H1 (cell line): ENCODE measurements around the gene DMC1.
"Not testable (repeated sequence)": the region's sequence is repeated elsewhere in the genome, so short reads cannot be mapped to it uniquely, and the experiment has no call there.

Experiments used
- BACH1 ChIP-seq: IDR thresholded peaks from 2 replicates; pipeline ENCODE4 v1.6.1; 2012; ENCODE audit warnings: low read length, improper control_type of control experiment
- CHD2 ChIP-seq: IDR thresholded peaks from 2 replicates; pipeline ENCODE4 v1.6.1; 2012; ENCODE audit warnings: low read length, improper control_type of control experiment
- CTCF ChIP-seq, 3 experiments: IDR thresholded peaks; 1 replicate in 2 of 3; 2 replicates in 1 of 3; pipeline versions ENCODE4 v1.5.1 to v1.6.1; 2011; ENCODE audit warnings: low read length in 3 of 3, mild to moderate bottlenecking in 3 of 3, inconsistent platforms in 2 of 3, low read depth in 1 of 3, moderate library complexity in 1 of 3; ENCODE audit not compliant: insufficient read depth in 1 of 3; ENCODE audit errors: control extremely low read depth in 1 of 3
- EZH2 ChIP-seq: fragments of 200-600 bp; sonication (generic); IDR thresholded peaks from 2 replicates; pipeline ENCODE4 v1.7.1; 2012; ENCODE audit warnings: low read depth, mild to moderate bottlenecking, moderate library complexity, low read length, inconsistent platforms; ENCODE audit not compliant: severe bottlenecking
- KDM1A ChIP-seq: fragments of 200-600, 300-600 bp; sonication (generic); IDR thresholded peaks from 2 replicates; pipeline ENCODE4 v1.7.1; 2016; ENCODE audit warnings: mild to moderate bottlenecking, low read length, borderline replicate concordance
- MAX ChIP-seq: IDR thresholded peaks from 2 replicates; pipeline ENCODE4 v1.6.1; 2012; ENCODE audit warnings: inconsistent platforms
- POLR2A ChIP-seq, 2 experiments: IDR thresholded peaks; 1 replicate in 1 of 2; 2 replicates in 1 of 2; pipeline ENCODE4 v1.6.1; 2011; ENCODE audit warnings: low read depth in 2 of 2, low read length in 2 of 2, mild to moderate bottlenecking in 2 of 2; ENCODE audit errors: control extremely low read depth in 1 of 2
- POLR2AphosphoS5 ChIP-seq: IDR thresholded peaks from 2 replicates; pipeline ENCODE4 v1.6.1; 2011; ENCODE audit warnings: low read depth, low read length
- SIX5 ChIP-seq: IDR thresholded peaks from 2 replicates; pipeline ENCODE4 v1.6.1; 2011; ENCODE audit warnings: mild to moderate bottlenecking, low read depth, low read length
- TAF7 ChIP-seq: optimal IDR thresholded peaks from 2 replicates; pipeline ENCODE3; 2011; ENCODE audit warnings: low read depth, mild to moderate bottlenecking, inconsistent platforms, low read length, moderate library complexity, borderline replicate concordance

GRCh38 chr22:38582923-38583322 lies 12.9 kb upstream of the DMC1 start:
- TF ChIP-seq EZH2; MAX; CTCF (IDR thresholded peaks at IDR 0.05; ENCODE audit: control extremely low read depth in 1 of 3, insufficient read depth in 1 of 3, low read depth in 1 of 3, low read length in 3 of 3); POLR2A (IDR thresholded peaks at IDR 0.05; ENCODE audit: control extremely low read depth in 1 of 2, low read depth in 2 of 2, low read length in 2 of 2); KDM1A; TAF7; SIX5; POLR2AphosphoS5; BACH1; CHD2: not testable (repeated sequence)
